Measurements from ENCODE around the gene TECTA. TPM values are rescaled to one million over a fixed set of nuclear protein-coding genes. Genes with fewer than 3 reads are reported as not detected.

The TECTA gene
- total RNA-seq: 0.33 and 0.79 TPM in 2 replicates

GRCh38 chr11:121100943-121101342 is at the start of gene TECTA:
TSS of gene TECTA (plus strand) at chr11:121101243. CDS start at chr11:121102666, 1,423 bp downstream.

Other genes with a start within 250 kb of the TECTA start
- 14.2 and 16.9 TPM in 2 replicates for gene TBCEL, start 77.1 kb upstream of the TECTA start, total RNA-seq
- gene SC5D, start 191.5 kb downstream of the TECTA start, total RNA-seq: 18.8 and 35.2 TPM in 2 replicates